Upper lobe of right lung (tissue), 1 donor: Measurements from ENCODE around the gene KCNMB1. TPM values are rescaled to one million over a fixed set of nuclear protein-coding genes. Genes with fewer than 3 reads are reported as not detected.

ENCODE experiments used
- ATAC-seq: fragments of 200-7000 bp; cut with Tn5 transposase; one replicate; pipeline ENCODE4 v1.9.1; 2020; ENCODE audit warnings: mild to moderate bottlenecking, moderate library complexity
- DNase-seq: peaks from one replicate; pipeline ENCODE4 v3.0.0-alpha.2; 2020
- H3K27ac ChIP-seq: fragments of 200-600 bp; one replicate; pipeline ENCODE4 v1.8.0; 2022
- H3K27me3 ChIP-seq: fragments of 200-600 bp; one replicate; pipeline ENCODE4 v1.8.0; 2022; ENCODE audit warnings: mild to moderate bottlenecking
- H3K36me3 ChIP-seq: fragments of 200-600 bp; one replicate; pipeline ENCODE4 v1.8.0; 2022
- H3K4me1 ChIP-seq: fragments of 200-600 bp; one replicate; pipeline ENCODE4 v1.8.0; 2022
- H3K4me3 ChIP-seq: fragments of 200-600 bp; one replicate; pipeline ENCODE4 v1.8.0; 2022; ENCODE audit warnings: mild to moderate bottlenecking
- H3K9me3 ChIP-seq: fragments of 200-600 bp; one replicate; pipeline ENCODE4 v1.8.0; 2022
- intact Hi-C: fragments of 100-400 bp; cut with DNase I; formaldehyde crosslinking; loops from one replicate; pipeline ENCODE4 v1.11.0; 2022
- long read RNA-seq: library from polyadenylated mRNA; unstranded; transcript quantifications from one replicate; pipeline ENCODE4 v2.0.0, GENCODE V29; 2021
- total RNA-seq: library from RNA; stranded (reverse); fragmentation: NEBNext Ultra II Directional; extraction: Animal tissue kit (Norgen Biotek cat#: 25700); gene quantifications from one replicate; pipeline ENCODE4 v1.2.1, GENCODE V29; 2021
- TF ChIP-seq, protein P1 (sequence below): fragments of 200-600 bp; IDR thresholded peaks from one replicate; pipeline ENCODE4 v1.8.0; 2022; ENCODE audit warnings: antibody characterized with exemption
- donor health status: DM: no; HTN: yes; CAD: no; lungs with severe emphysema.

Gene KCNMB1, protein sequence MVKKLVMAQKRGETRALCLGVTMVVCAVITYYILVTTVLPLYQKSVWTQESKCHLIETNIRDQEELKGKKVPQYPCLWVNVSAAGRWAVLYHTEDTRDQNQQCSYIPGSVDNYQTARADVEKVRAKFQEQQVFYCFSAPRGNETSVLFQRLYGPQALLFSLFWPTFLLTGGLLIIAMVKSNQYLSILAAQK
- 1.5 TPM for total RNA-seq
- long read RNA-seq, full-length matches to known transcripts = 6 of 12 reads
- long read RNA-seq, partial matches to known transcripts = 0 of 12 reads
- long read RNA-seq, other reads (novel, unspliced or antisense) = 6 of 12 reads

DNA sequence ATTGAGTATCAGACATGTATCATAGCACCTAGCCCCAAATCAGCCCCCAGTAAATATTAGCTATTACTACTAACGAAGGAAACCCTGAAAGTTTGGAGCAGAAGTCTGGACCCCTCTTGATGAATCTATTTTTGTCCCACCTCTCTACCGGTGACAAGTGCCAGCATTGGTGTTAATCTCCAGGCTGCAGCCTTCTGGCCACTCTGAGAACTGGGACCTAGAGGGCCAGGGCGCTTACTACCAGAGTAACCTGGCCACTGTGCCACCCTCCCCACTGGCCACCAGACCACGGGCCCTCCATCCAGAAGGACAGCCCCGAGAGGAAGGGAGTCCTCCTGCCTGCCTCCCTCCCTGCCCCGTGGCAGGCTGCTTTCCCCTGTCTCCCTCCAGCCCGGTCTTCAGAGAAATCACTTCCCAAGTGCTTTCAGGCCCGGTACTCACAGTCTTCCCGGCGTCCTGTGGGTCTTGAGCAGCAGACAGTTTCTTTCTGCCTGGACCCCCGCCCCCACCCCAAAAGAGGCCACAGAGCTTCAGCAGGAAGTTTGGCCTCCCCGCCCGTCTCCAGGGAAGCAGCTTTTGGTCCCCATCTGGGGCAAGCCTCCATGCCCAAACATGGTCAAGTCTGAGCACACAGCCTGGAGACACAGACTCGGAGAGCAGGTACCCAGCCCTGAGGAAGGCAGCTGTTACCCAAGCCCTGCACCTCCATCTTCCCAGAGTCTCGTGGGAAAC, at the start of gene KCNMB1:
KCNMB1 (minus strand) TSS at position 550 of the 732 bp plus-strand sequence. CDS start 3,920 bp downstream, outside the sequence.
- DNase-seq = no peak

DNA sequence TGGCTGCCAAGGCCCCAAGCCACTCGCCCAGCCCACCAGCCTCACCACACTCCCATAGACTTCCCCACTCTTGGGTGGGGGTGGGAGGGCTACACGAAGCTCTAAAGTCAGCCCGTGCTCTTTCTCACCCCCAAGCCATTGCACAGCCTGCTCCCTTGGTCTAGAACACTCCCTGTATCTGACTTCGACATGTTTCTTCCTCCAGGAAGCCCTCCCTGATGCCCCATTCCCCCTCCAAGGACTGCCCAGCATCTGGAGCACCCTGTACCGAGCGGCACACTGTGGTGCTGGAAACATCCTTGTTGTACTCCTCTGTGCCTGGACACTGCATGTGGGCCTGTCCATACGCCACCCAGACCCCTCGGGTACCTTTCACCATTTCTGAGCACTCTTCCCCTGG, 49.4 kb upstream of the KCNMB1 start:
- Histone ChIP-seq H3K4me1 (no peaks in the 10 kb centered on the region), H3K27ac (no peak overlapping the region), H3K27me3 (no peaks in the 10 kb centered on the region), H3K36me3 (no peaks in the 10 kb centered on the region), H3K9me3 (no peaks in the 10 kb centered on the region), H3K4me3 (no peak overlapping the region)
- no peak for ATAC-seq
- intact Hi-C loops = loop anchor here (5.0 kb wide), 1 partner anchor 194 kb away; no protein-coding TSS in a partner anchor
- no peak for DNase-seq
- TF ChIP-seq, protein P1, sequence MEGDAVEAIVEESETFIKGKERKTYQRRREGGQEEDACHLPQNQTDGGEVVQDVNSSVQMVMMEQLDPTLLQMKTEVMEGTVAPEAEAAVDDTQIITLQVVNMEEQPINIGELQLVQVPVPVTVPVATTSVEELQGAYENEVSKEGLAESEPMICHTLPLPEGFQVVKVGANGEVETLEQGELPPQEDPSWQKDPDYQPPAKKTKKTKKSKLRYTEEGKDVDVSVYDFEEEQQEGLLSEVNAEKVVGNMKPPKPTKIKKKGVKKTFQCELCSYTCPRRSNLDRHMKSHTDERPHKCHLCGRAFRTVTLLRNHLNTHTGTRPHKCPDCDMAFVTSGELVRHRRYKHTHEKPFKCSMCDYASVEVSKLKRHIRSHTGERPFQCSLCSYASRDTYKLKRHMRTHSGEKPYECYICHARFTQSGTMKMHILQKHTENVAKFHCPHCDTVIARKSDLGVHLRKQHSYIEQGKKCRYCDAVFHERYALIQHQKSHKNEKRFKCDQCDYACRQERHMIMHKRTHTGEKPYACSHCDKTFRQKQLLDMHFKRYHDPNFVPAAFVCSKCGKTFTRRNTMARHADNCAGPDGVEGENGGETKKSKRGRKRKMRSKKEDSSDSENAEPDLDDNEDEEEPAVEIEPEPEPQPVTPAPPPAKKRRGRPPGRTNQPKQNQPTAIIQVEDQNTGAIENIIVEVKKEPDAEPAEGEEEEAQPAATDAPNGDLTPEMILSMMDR = no peak

More for the DNA sequence above, at the start of gene KCNMB1:
- peaks cover 4% of the 10 kb centered on the region for H3K27me3 ChIP-seq
- TF ChIP-seq, protein P1 = no peak
- H3K9me3 ChIP-seq = no peaks in the 10 kb centered on the region
- H3K27ac ChIP-seq = peak within 1 kb of the TSS; percentile 24
- intact Hi-C loops = no loop called here
- H3K4me3 ChIP-seq = peak within 1 kb of the TSS; percentile 34
- peaks cover 3% of the 10 kb centered on the region for H3K4me1 ChIP-seq
- ATAC-seq = peak; percentile 32
- H3K36me3 ChIP-seq = no peaks in the 10 kb centered on the region

DNA sequence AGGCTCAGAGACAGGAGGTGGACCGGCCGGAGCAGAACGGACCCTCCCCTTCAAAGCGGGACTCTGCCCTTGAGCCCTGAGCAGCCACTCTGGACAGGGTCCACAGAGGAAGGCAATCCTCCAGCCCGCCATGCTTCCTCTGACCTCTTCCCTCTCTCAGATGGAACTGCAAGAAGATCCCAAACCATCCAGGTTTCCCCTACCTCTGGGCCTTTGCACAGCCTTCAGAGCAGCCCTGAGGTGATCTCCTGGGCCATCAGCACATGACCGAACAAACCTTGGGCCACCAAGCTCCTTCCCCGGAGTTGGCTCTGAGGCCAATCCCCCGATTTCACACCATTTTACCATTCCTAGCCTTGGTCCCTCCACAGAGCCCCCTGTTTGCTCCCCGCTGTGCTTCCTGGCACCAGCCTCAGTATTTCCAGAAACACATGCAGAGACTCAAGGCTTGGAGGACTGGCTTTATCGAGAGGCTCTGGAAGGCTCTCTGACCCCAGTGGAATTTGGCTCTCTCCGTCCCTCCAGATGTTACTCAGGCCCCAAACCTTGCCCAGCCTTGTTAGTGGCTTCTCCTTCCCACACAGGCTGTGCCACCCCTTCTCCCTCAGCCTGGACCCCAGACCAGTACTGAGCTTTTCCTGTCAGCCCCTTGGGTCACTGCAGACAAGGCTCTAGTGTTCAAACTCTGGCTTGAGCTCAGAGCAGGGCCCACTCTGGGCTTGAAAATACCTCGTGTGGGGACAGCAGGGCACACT, 48.6 kb upstream of the KCNMB1 start:
- DNase-seq (no peak), ATAC-seq (no peak)
- Histone ChIP-seq H3K4me3 (no peak overlapping the region), H3K4me1 (no peaks in the 10 kb centered on the region), H3K27ac (no peak overlapping the region), H3K36me3 (no peaks in the 10 kb centered on the region), H3K9me3 (no peaks in the 10 kb centered on the region), H3K27me3 (no peaks in the 10 kb centered on the region)
- intact Hi-C loops = loop anchor here (5.0 kb wide), 1 partner anchor 195 kb away; no protein-coding TSS in a partner anchor
- TF ChIP-seq, protein P1 = no peak

DNA sequence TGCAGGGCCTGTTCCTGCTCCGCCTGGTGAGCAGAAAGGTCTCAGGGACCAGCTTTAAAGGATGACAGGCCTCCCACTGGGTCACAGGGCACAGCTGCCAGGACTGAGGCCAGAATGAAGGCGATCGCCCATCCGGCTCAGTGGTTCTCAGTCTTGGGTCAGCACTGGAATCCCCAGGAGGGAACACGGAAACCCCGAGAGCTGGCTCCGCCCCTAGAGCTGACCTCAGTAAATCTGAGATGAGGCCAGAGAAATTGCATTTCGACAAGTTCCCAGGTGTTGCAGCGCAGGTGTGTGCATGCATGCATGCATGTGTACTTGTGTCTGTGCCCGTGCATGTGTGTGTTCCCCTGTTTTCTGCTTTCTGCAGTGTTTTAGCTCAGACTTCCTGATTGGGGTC, 47.2 kb upstream of the KCNMB1 start:
- ATAC-seq = no peak
- Histone ChIP-seq H3K36me3 (no peaks in the 10 kb centered on the region), H3K27ac (no peak overlapping the region), H3K9me3 (no peaks in the 10 kb centered on the region), H3K4me1 (no peaks in the 10 kb centered on the region), H3K4me3 (no peak overlapping the region), H3K27me3 (no peaks in the 10 kb centered on the region)
- TF ChIP-seq, protein P1 = no peak
- intact Hi-C loops = loop anchor here (5.0 kb wide), 1 partner anchor 196 kb away; no protein-coding TSS in a partner anchor
- no peak for DNase-seq

DNA sequence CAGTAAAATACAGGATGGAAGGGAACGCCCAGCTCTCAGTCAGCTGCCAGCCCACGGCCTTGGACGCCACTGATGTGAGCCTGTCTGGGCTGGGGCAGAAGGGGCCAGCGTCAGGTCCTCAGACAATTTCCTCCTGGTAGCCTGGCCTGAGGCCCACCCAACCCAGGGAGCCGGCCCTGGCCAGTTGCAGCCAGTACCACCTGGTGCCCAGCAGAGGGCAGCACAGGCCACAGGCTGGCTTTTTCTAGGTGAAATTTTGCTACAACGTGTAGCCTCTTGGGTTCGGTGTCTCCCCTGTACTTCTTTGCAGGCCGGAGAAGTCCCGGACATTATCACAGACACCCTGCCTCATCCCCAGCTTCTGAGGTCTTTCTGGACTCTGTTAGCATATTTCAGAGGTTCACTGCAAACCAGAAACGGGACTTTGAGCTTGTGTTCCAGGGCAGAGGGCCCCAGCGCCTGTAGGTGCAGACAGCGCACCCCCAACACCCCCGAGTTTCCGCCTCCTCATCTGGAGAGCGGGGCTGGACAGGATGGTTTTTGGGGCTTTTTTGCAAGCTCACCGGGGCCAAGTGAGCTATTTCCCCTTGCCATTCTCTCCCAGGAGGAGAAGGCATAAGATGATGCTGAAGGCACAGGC, 45.9 kb upstream of the KCNMB1 start:
- Histone ChIP-seq H3K4me1 (no peaks in the 10 kb centered on the region), H3K9me3 (no peaks in the 10 kb centered on the region), H3K4me3 (no peak overlapping the region), H3K27ac (no peak overlapping the region), H3K27me3 (no peaks in the 10 kb centered on the region), H3K36me3 (no peaks in the 10 kb centered on the region)
- DNase-seq (peak; percentile 77), ATAC-seq (peak; percentile 90)
- TF ChIP-seq, protein P1 = peak; percentile 98
- intact Hi-C loops = loop anchor here (5.0 kb wide), 1 partner anchor 197 kb away; no protein-coding TSS in a partner anchor
